ENCODE data around the gene PRRG2.

The PRRG2 gene

GRCh38 chr19:49556412-49557398, 24.4 kb upstream of the PRRG2 start:
- TF ChIP-seq LEF1 (IDR thresholded peaks at IDR 0.05; ENCODE audit: borderline replicate concordance) (no peak), HDGF (IDR thresholded peaks at IDR 0.05; ENCODE audit: borderline replicate concordance) (no peak), SP1 (IDR thresholded peaks at IDR 0.05) (no peak), ELF4 (IDR thresholded peaks at IDR 0.05) (no peak), TARDBP (IDR thresholded peaks at IDR 0.05) (no peak), CTBP1 (IDR thresholded peaks at IDR 0.05; ENCODE audit: borderline replicate concordance) (no peak), ARNT (IDR thresholded peaks at IDR 0.05) (no peak), BHLHE40 (IDR thresholded peaks at IDR 0.05; ENCODE audit: borderline replicate concordance) (no peak), SUZ12 (IDR thresholded peaks at IDR 0.05) (no peak), FOXA1 (IDR thresholded peaks at IDR 0.05) (no peak), FOXM1 (IDR thresholded peaks at IDR 0.05; ENCODE audit: borderline replicate concordance) (no peak), NFRKB (IDR thresholded peaks at IDR 0.05) (no peak), ZNF384 (IDR thresholded peaks at IDR 0.05) (no peak), L3MBTL2 (conservative IDR thresholded peaks at IDR 0.05) (no peak), PKNOX1 (IDR thresholded peaks at IDR 0.05) (no peak), FOXK2 (IDR thresholded peaks at IDR 0.05) (no peak)
- DNase-seq (ENCODE audit: extremely low spot score): no peak
- ChIA-PET CTCF (interaction anchor here (1.0 kb wide), 1 partner anchor 10 kb away, joined by 3 read pairs; no protein-coding TSS in a partner anchor), POLR2A (no interaction called here)

DNA sequence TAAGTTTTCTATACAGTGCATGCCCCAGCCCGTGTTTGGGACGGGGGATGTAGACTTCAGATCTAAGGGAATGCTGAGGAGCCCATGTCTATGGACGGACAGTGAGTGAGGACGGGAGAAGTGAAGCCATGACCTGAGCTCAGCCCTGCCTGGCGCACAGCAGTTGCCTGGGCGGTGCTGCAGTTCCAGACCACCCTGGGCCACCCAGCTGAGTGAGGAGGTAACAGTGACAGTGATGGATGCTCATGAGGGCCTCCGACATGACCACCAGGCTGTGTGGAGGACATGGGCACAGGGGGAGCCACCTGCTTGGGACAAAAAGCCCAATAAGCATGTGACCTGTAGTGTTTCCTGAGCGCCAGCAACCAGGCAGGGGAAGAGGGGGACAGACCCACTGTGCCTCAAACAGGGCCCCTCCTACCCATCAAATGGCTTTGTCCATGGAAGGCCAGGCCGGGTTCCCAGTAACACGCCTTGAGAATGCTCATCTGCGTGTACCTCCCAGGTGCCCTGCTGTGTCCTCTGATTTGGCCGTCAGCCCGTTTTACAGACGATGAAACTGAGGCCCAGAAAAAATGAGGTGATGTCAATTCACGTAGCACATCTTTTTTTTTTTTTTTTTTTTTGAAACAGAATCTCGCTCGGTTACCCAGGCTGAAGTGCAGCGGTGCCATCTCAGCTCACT, 23.3 kb upstream of the PRRG2 start:
- ChIA-PET POLR2A (interaction anchor here (0.6 kb wide), 1 partner anchor 121 kb away, joined by 3 read pairs; no protein-coding TSS in a partner anchor), CTCF (no interaction called here)
- no peak for DNase-seq (ENCODE audit: extremely low spot score)
- peak; percentile 28; the same call in 1 of the 2 replicates for TF ChIP-seq ZNF384 (IDR thresholded peaks at IDR 0.05)
- no peak for TF ChIP-seq SP1 (IDR thresholded peaks at IDR 0.05)
- no peak for TF ChIP-seq ARNT (IDR thresholded peaks at IDR 0.05)
- TF ChIP-seq FOXM1 (IDR thresholded peaks at IDR 0.05; ENCODE audit: borderline replicate concordance): no peak
- TF ChIP-seq NFRKB (IDR thresholded peaks at IDR 0.05): no peak
- no peak for TF ChIP-seq BHLHE40 (IDR thresholded peaks at IDR 0.05; ENCODE audit: borderline replicate concordance)
- no peak for TF ChIP-seq LEF1 (IDR thresholded peaks at IDR 0.05; ENCODE audit: borderline replicate concordance)
- TF ChIP-seq PKNOX1 (IDR thresholded peaks at IDR 0.05): no peak; the same call in 1 of the 2 replicates

- DNase-seq (ENCODE audit: extremely low spot score): no peak
- POLR2A ChIA-PET: no interaction called here
- no peak for TF ChIP-seq PKNOX1 (IDR thresholded peaks at IDR 0.05)
- CTCF ChIA-PET: interaction anchor here (0.7 to 1.4 kb wide), 3 partner anchors 12 to 425 kb away, joined by 3 to 13 read pairs (median 4); no protein-coding TSS in a partner anchor
Observed at GRCh38 chr19:49558591-49558990, 22.5 kb upstream of the PRRG2 start.

- no peak for DNase-seq (ENCODE audit: extremely low spot score)
- TF ChIP-seq CTBP1 (IDR thresholded peaks at IDR 0.05; ENCODE audit: borderline replicate concordance) (no peak), FOXM1 (IDR thresholded peaks at IDR 0.05; ENCODE audit: borderline replicate concordance) (no peak)
- POLR2A ChIA-PET: no interaction called here
- CTCF ChIA-PET: interaction anchor here (1.4 kb wide), 2 partner anchors 11 to 13 kb away, joined by 3 to 13 read pairs; no protein-coding TSS in a partner anchor
Observed at GRCh38 chr19:49559443-49559842, 21.7 kb upstream of the PRRG2 start.

DNA sequence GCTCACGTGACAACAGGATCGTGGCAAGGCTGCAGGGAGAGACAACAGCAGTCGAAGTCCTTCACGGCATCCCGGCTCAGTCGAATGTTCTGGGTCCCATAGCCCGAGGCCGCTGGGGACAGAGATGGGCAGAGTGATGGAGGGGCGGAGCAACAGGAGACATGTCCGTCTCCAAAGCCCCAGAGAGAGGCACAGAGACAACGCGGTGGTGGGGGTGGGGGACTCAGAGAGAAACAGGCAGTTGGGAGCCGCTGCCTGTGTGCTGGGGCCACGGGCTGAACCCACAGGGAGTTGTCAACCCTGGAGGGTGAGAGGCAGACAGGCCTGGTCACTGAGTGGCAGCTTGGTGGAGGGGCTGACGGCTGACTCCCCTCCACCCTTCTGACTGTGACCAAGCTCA, 21.2 kb upstream of the PRRG2 start:
- TF ChIP-seq LEF1 (IDR thresholded peaks at IDR 0.05; ENCODE audit: borderline replicate concordance) (no peak), L3MBTL2 (conservative IDR thresholded peaks at IDR 0.05) (no peak), SP1 (IDR thresholded peaks at IDR 0.05) (no peak), CTBP1 (IDR thresholded peaks at IDR 0.05; ENCODE audit: borderline replicate concordance) (no peak), ZNF384 (IDR thresholded peaks at IDR 0.05) (no peak), SUZ12 (IDR thresholded peaks at IDR 0.05) (no peak), PKNOX1 (IDR thresholded peaks at IDR 0.05) (no peak), HDGF (IDR thresholded peaks at IDR 0.05; ENCODE audit: borderline replicate concordance) (no peak), BHLHE40 (IDR thresholded peaks at IDR 0.05; ENCODE audit: borderline replicate concordance) (no peak), TARDBP (IDR thresholded peaks at IDR 0.05) (no peak), ELF4 (IDR thresholded peaks at IDR 0.05) (no peak), ARNT (IDR thresholded peaks at IDR 0.05) (no peak), FOXM1 (IDR thresholded peaks at IDR 0.05; ENCODE audit: borderline replicate concordance) (no peak), FOXK2 (IDR thresholded peaks at IDR 0.05) (no peak), NFRKB (IDR thresholded peaks at IDR 0.05) (no peak), FOXA1 (IDR thresholded peaks at IDR 0.05) (no peak)
- ChIA-PET CTCF (no interaction called here), POLR2A (no interaction called here)
- no peak for DNase-seq (ENCODE audit: extremely low spot score)

Data from HEK293T (cell line).